H1 (cell line): Measurements from ENCODE around the gene NPM1. TPM values are rescaled to one million over a fixed set of nuclear protein-coding genes. Genes with fewer than 3 reads are reported as not detected.
A peak's percentile ranks its signal among the peaks of the same experiment; 100 is the strongest.

ENCODE experiments used
- CTCF ChIA-PET: fragments of 300-600 bp; sonication (Branson Sonifier 250); formaldehyde crosslinking; loops from one replicate; lab custom pipeline; 2021; ENCODE audit not compliant: partially characterized antibody; lab: Charles Lee
- POLR2A ChIA-PET: fragments of 300-600 bp; sonication (Branson Sonifier 250); formaldehyde crosslinking; loops from one replicate; lab custom pipeline; 2021; ENCODE audit warnings: inconsistent platforms; ENCODE audit not compliant: partially characterized antibody; lab: Charles Lee
- DNase-seq, 2 experiments: peaks; one replicate each; pipeline versions ENCODE4 v3.0.0 to v3.0.0-alpha.2; 2010 to 2022; ENCODE audit warnings: low spot score in 2 of 2, low read depth in 1 of 2, mixed read lengths in 1 of 2
- FAIRE-seq: peaks from 2 replicates; lab custom pipeline; 2011; peaks lifted over from hg19 to GRCh38; lab: Jason Lieb, UNC
- H2AFZ ChIP-seq: 2 replicates; pipeline ENCODE4 v1.8.1; 2012; ENCODE audit warnings: low read length, inconsistent platforms
- H2AK5ac ChIP-seq: 2 replicates; pipeline ENCODE4 v1.6.1; 2013; ENCODE audit warnings: low read depth, low read length
- H2BK120ac ChIP-seq: replicated peaks from 2 replicates; pipeline ENCODE3; 2013; ENCODE audit warnings: low read depth, low read length, inconsistent platforms
- H2BK12ac ChIP-seq: 2 replicates; pipeline ENCODE4 v1.6.1; 2013; ENCODE audit warnings: low read depth, low read length
- H2BK15ac ChIP-seq: 2 replicates; pipeline ENCODE4 v1.6.1; 2013; ENCODE audit warnings: low read length
- H2BK20ac ChIP-seq: 2 replicates; pipeline ENCODE4 v1.6.1; 2013; ENCODE audit warnings: low read length
- H2BK5ac ChIP-seq: 2 replicates; pipeline ENCODE4 v1.6.1; 2013; ENCODE audit warnings: low read depth, low read length
- H3K14ac ChIP-seq: 2 replicates; pipeline ENCODE4 v1.6.1; 2013; ENCODE audit warnings: inconsistent platforms; ENCODE audit not compliant: insufficient read length
- H3K18ac ChIP-seq: 2 replicates; pipeline ENCODE4 v1.6.1; 2013; ENCODE audit warnings: low read length; ENCODE audit errors: extremely low read depth
- H3K23ac ChIP-seq: 2 replicates; pipeline ENCODE4 v1.6.1; 2013; ENCODE audit warnings: inconsistent platforms; ENCODE audit not compliant: insufficient read length
- H3K23me2 ChIP-seq: 2 replicates; pipeline ENCODE4 v1.6.1; 2013; ENCODE audit warnings: low read depth, low read length
- H3K27ac ChIP-seq: 2 replicates; pipeline ENCODE4 v1.6.1; 2011; ENCODE audit warnings: low read depth, low read length, inconsistent platforms
- H3K27me3 ChIP-seq, 4 experiments: replicated peaks in 1 of 4; 1 replicate in 1 of 4; 2 replicates in 3 of 4; pipeline versions ENCODE4 v1.6.1 to v1.8.1; 2011 to 2013; ENCODE audit warnings: low read length in 3 of 4, mild to moderate bottlenecking in 3 of 4, inconsistent platforms in 2 of 4, mixed read lengths in 2 of 4, moderate library complexity in 1 of 4; ENCODE audit not compliant: control insufficient read depth in 3 of 4, insufficient read depth in 3 of 4; ENCODE audit errors: extremely low read depth in 1 of 4
- H3K36me3 ChIP-seq, 4 experiments: 2 replicates each; pipeline versions ENCODE4 v1.6.1 to v1.8.1; 2011 to 2013; ENCODE audit warnings: mild to moderate bottlenecking in 4 of 4, low read length in 3 of 4, moderate library complexity in 2 of 4, control low read depth in 1 of 4, inconsistent platforms in 1 of 4; ENCODE audit not compliant: insufficient read depth in 4 of 4, control insufficient read depth in 2 of 4
- H3K4ac ChIP-seq: replicated peaks from 2 replicates; pipeline ENCODE3; 2013; ENCODE audit warnings: low read length, low read depth, mixed read lengths, inconsistent platforms; ENCODE audit not compliant: insufficient read length
- H3K4me1 ChIP-seq, 4 experiments: replicated peaks in 1 of 4; 1 replicate in 1 of 4; 2 replicates in 3 of 4; pipeline versions ENCODE4 v1.6.1 to v1.8.1; 2011 to 2013; ENCODE audit warnings: low read length in 3 of 4, inconsistent platforms in 2 of 4, mixed read lengths in 1 of 4; ENCODE audit not compliant: insufficient read depth in 4 of 4, control insufficient read depth in 3 of 4
- H3K4me2 ChIP-seq, 2 experiments: 2 replicates each; pipeline versions ENCODE4 v1.6.1 to v1.8.1; 2011 to 2013; ENCODE audit warnings: low read depth in 2 of 2, low read length in 2 of 2, control low read depth in 1 of 2, inconsistent platforms in 1 of 2, mild to moderate bottlenecking in 1 of 2; ENCODE audit not compliant: insufficient read depth in 1 of 2
- H3K4me3 ChIP-seq, 4 experiments: fragments of 200-600, 300-600 bp in 1 of 4; sonication (generic), shearing (Covaris generic), sonication (Bioruptor Twin) in 1 of 4; 2 replicates each; pipeline versions ENCODE4 v1.5.1 to v1.8.1; 2011 to 2016; ENCODE audit warnings: low read length in 4 of 4, low read depth in 3 of 4, control low read depth in 2 of 4, inconsistent platforms in 2 of 4, mild to moderate bottlenecking in 2 of 4, mixed read lengths in 1 of 4, moderate library complexity in 1 of 4; ENCODE audit not compliant: insufficient read depth in 2 of 4; ENCODE audit errors: extremely low read depth in 1 of 4
- H3K56ac ChIP-seq: replicated peaks from 2 replicates; pipeline ENCODE3; 2013; ENCODE audit warnings: low read depth, mild to moderate bottlenecking, mixed read lengths, low read length, inconsistent platforms; ENCODE audit not compliant: insufficient read length
- H3K79me1 ChIP-seq: 2 replicates; pipeline ENCODE4 v1.6.1; 2013; ENCODE audit warnings: low read depth, low read length, control low read depth
- H3K79me2 ChIP-seq, 2 experiments: 2 replicates each; pipeline versions ENCODE4 v1.6.1 to v1.8.1; 2012 to 2013; ENCODE audit warnings: low read length in 2 of 2, mild to moderate bottlenecking in 2 of 2, inconsistent platforms in 1 of 2; ENCODE audit not compliant: insufficient read depth in 2 of 2, control insufficient read depth in 1 of 2
- H3K9ac ChIP-seq, 4 experiments: replicated peaks in 1 of 4; 1 replicate in 1 of 4; 2 replicates in 3 of 4; pipeline versions ENCODE4 v1.6.1 to v1.8.1; 2011 to 2013; ENCODE audit warnings: low read depth in 3 of 4, low read length in 3 of 4, control low read depth in 2 of 4, mild to moderate bottlenecking in 2 of 4, moderate library complexity in 2 of 4, inconsistent platforms in 1 of 4; ENCODE audit errors: extremely low read depth in 1 of 4
- H3K9me3 ChIP-seq, 2 experiments: 2 replicates each; pipeline versions ENCODE4 v1.6.1 to v1.8.1; 2012 to 2013; ENCODE audit warnings: mild to moderate bottlenecking in 2 of 2, moderate library complexity in 2 of 2, control low read depth in 1 of 2, inconsistent platforms in 1 of 2, low read depth in 1 of 2, low read length in 1 of 2, mixed read lengths in 1 of 2; ENCODE audit not compliant: insufficient read depth in 2 of 2
- H4K20me1 ChIP-seq, 2 experiments: replicated peaks in 1 of 2; 2 replicates each; pipeline versions ENCODE3 to v1.8.1; 2011 to 2013; ENCODE audit warnings: inconsistent platforms in 2 of 2, low read length in 2 of 2, mild to moderate bottlenecking in 1 of 2; ENCODE audit not compliant: insufficient read depth in 2 of 2, control insufficient read depth in 1 of 2
- H4K5ac ChIP-seq: 2 replicates; pipeline ENCODE4 v1.6.1; 2013; ENCODE audit warnings: low read length, low read depth, mixed read lengths, inconsistent platforms; ENCODE audit not compliant: insufficient read length
- H4K8ac ChIP-seq: 2 replicates; pipeline ENCODE4 v1.8.0; 2013; ENCODE audit warnings: mild to moderate bottlenecking, moderate library complexity, low read length, inconsistent platforms; ENCODE audit not compliant: insufficient read depth; ENCODE audit errors: extremely low read depth
- H4K91ac ChIP-seq: replicated peaks from 2 replicates; pipeline ENCODE3; 2013; ENCODE audit warnings: low read length, mixed read lengths, inconsistent platforms; ENCODE audit not compliant: insufficient read length
- ASH2L ChIP-seq: fragments of 200-600, 300-600 bp; sonication (generic); IDR thresholded peaks from one replicate; pipeline ENCODE4 v1.7.1; 2017; ENCODE audit warnings: low read length
- CHD1 ChIP-seq: IDR thresholded peaks from 2 replicates; pipeline ENCODE4 v1.6.1; 2012; ENCODE audit warnings: low read depth, low read length, improper control_type of control experiment
- CTBP2 ChIP-seq: IDR thresholded peaks from 2 replicates; pipeline ENCODE4 v1.7.0; 2011; ENCODE audit warnings: borderline replicate concordance, mild to moderate bottlenecking, moderate library complexity, mixed read lengths, low read length; ENCODE audit not compliant: insufficient read depth, insufficient read length
- KDM5A ChIP-seq: fragments of 200-600 bp; IDR thresholded peaks from 2 replicates; pipeline ENCODE4 v1.7.1; 2012; ENCODE audit warnings: mild to moderate bottlenecking, low read length, inconsistent platforms, mixed read lengths
- POLR2A ChIP-seq, 2 experiments: IDR thresholded peaks; 1 replicate in 1 of 2; 2 replicates in 1 of 2; pipeline ENCODE4 v1.6.1; 2011; ENCODE audit warnings: low read depth in 2 of 2, low read length in 2 of 2, mild to moderate bottlenecking in 2 of 2; ENCODE audit errors: control extremely low read depth in 1 of 2
- POU5F1 ChIP-seq: IDR thresholded peaks from 2 replicates; pipeline ENCODE4 v1.6.1; 2011; ENCODE audit warnings: low read depth, mild to moderate bottlenecking, low read length, moderate library complexity
- RXRA ChIP-seq: IDR thresholded peaks from 2 replicates; pipeline ENCODE4 v1.6.1; 2011; ENCODE audit warnings: low read depth, mild to moderate bottlenecking, low read length, moderate library complexity; ENCODE audit not compliant: insufficient read depth
- SRF ChIP-seq: IDR thresholded peaks from 2 replicates; pipeline ENCODE4 v1.6.1; 2011; ENCODE audit warnings: mild to moderate bottlenecking, low read depth, low read length, moderate library complexity
- SUZ12 ChIP-seq: fragments of 200-600 bp; sonication (generic); IDR thresholded peaks from 2 replicates; pipeline ENCODE4 v1.6.1; 2012; ENCODE audit warnings: mild to moderate bottlenecking, inconsistent platforms, low read length, moderate library complexity, mixed read lengths
- TAF1 ChIP-seq: IDR thresholded peaks from 2 replicates; pipeline ENCODE4 v1.6.1; 2011; ENCODE audit warnings: mild to moderate bottlenecking, low read depth, low read length
- TAF7 ChIP-seq: optimal IDR thresholded peaks from 2 replicates; pipeline ENCODE3; 2011; ENCODE audit warnings: low read depth, mild to moderate bottlenecking, inconsistent platforms, low read length, moderate library complexity, borderline replicate concordance
- TBP ChIP-seq: IDR thresholded peaks from 2 replicates; pipeline ENCODE4 v1.6.1; 2011; ENCODE audit warnings: low read depth, low read length, improper control_type of control experiment
- WGBS, 2 experiments: shearing (Covaris generic) in 1 of 2; methylation state at CpG; one replicate each; pipeline versions ENCODE4 v1.1.6 to v1.1.7; 2013 to 2015; ENCODE audit warnings: low lambda C conversion rate in 2 of 2, mixed read lengths in 2 of 2, inconsistent platforms in 1 of 2, low coverage in 1 of 2, missing lambda C conversion rate in 1 of 2; ENCODE audit not compliant: insufficient replicate concordance in 2 of 2, insufficient coverage in 1 of 2, insufficient read length in 1 of 2; ENCODE audit errors: extremely low coverage in 1 of 2, missing lambda C conversion rate in 1 of 2; 5-methylcytosine and 5-hydroxymethylcytosine counted together
- polyA plus RNA-seq, 7 experiments: library from polyadenylated mRNA; depleted of rRNA in 3 of 7; stranded (reverse) in 5 of 7; unstranded in 2 of 7; fragments of >200 nt in 5 of 7; fragments of 200-250 nt in 2 of 7; gene quantifications; 1 replicate in 5 of 7; 2 replicates in 1 of 7; 4 replicates in 1 of 7; pipeline versions ENCODE4 v1.2.1 to v1.2.3, GENCODE V29; 2011 to 2013; ENCODE audit warnings: missing spikeins in 2 of 7, mixed read lengths in 2 of 7
- total RNA-seq: library from RNA; stranded (reverse); fragmentation: NEBNext Ultra II Directional; extraction: Animal tissue kit (Norgen Biotek cat#: 25700); gene quantifications from 2 replicates; pipeline ENCODE4 v1.2.1, GENCODE V29; 2021
- TF ChIP-seq, protein P1 (sequence below): IDR thresholded peaks from 2 replicates; pipeline ENCODE4 v1.6.1; 2012; ENCODE audit warnings: inconsistent platforms

NPM1 gene
- total and polyA plus RNA-seq, 2 of the 8 experiments (the other 6 are each of a cell fraction or from before 2014, with no cell fraction given): 2,182 to 4,042 TPM

DNA sequence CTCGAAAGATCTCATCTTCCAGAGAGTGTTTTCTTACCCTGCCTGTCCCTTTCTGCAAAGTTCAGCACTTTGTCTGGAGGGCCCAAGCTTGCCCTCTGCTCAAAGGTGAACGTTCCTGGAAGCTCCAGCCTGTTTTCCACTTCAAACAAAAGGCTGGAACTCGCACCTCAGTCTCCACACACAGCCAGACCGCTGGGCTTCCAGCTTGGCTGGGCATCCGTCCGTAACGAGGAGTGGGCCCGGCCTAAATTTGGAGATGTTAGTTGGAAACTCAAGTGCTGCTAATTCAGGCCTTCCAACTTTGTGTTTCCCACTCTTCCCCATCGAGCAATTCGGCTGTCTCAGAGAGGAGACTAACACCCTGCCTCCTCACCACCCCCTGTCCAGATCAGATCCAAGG is 66.9 kb downstream of the NPM1 start:
- Histone ChIP-seq H3K4me3 (no peak overlapping the region), H3K9ac (no peak overlapping the region), H3K18ac (no peak overlapping the region), H2BK15ac (no peak overlapping the region), H2BK20ac (no peak overlapping the region), H3K79me2 (no peaks in the 10 kb centered on the region), H4K91ac (peak overlapping the region; percentile 45), H3K9me3 (no peaks in the 10 kb centered on the region; a peak in 1 of 4 replicates), H3K23ac (no peak overlapping the region), H2AK5ac (no peak overlapping the region), H2AFZ (no peak overlapping the region), H2BK5ac (no peak overlapping the region), H3K4me2 (no peak overlapping the region), H3K23me2 (no peaks in the 10 kb centered on the region), H3K56ac (no peak overlapping the region), H3K79me1 (no peaks in the 10 kb centered on the region), H4K8ac (no peak overlapping the region), H3K4ac (no peak overlapping the region), H3K4me1 (peaks cover 5 to 12% (median 8%) of the 10 kb centered on the region in 4 experiments; a peak in 6 of 7 replicates), H4K5ac (no peak overlapping the region), H2BK120ac (no peak overlapping the region), H2BK12ac (no peak overlapping the region), H3K27ac (no peak overlapping the region), H4K20me1 (no peaks in the 10 kb centered on the region), H3K27me3 (peaks cover 0 to 4% (median 3%) of the 10 kb centered on the region in 4 experiments; a peak in 4 of 7 replicates), H3K14ac (no peak overlapping the region), H3K36me3 (no peaks in the 10 kb centered on the region)
- POLR2A ChIA-PET: no interaction called here
- whole genome bisulfite sequencing, 2 experiments: 86% methylated on average over 10 of the region's 10 CpGs; no CpG with 5 or more reads in 1 of the 2 experiments
- CTCF ChIA-PET: interaction anchor here (1.0 to 2.9 kb wide), 8 partner anchors 9 to 392 kb away, joined by 3 to 17 read pairs (median 4); partner anchors contain the start of gene FGF18
- FAIRE-seq (no peak), DNase-seq (no peak)
- TF ChIP-seq TBP (no peak), TAF7 (no peak), SUZ12 (no peak), CTBP2 (no peak), TAF1 (no peak), ASH2L (no peak), POLR2A (IDR thresholded peaks at IDR 0.05; ENCODE audit: control extremely low read depth in 1 of 2, low read depth in 2 of 2, low read length in 2 of 2) (no peak), POU5F1 (no peak), SRF (no peak), CHD1 (no peak), RXRA (no peak), KDM5A (no peak)
- TF ChIP-seq, protein P1, sequence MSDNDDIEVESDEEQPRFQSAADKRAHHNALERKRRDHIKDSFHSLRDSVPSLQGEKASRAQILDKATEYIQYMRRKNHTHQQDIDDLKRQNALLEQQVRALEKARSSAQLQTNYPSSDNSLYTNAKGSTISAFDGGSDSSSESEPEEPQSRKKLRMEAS: no peak
